Endothelial cell (in vitro differentiated cells): ENCODE results near the gene MINK1. TPM values are rescaled to one million over a fixed set of nuclear protein-coding genes. Genes with fewer than 3 reads are reported as not detected.

Source experiments
- DNase-seq: peaks from one replicate; pipeline ENCODE4 v3.0.0; 2021; ENCODE audit warnings: low spot score
- H3K27ac Mint-ChIP-seq: one replicate; pipeline ENCODE4 v1.8.0; 2021; ENCODE audit warnings: mixed read lengths, inconsistent platforms; ENCODE audit not compliant: unreplicated experiment
- H3K27me3 Mint-ChIP-seq: one replicate; pipeline ENCODE4 v1.8.0; 2021; ENCODE audit warnings: mild to moderate bottlenecking, moderate library complexity, mixed read lengths, inconsistent platforms; ENCODE audit not compliant: unreplicated experiment
- H3K36me3 Mint-ChIP-seq: one replicate; pipeline ENCODE4 v1.8.0; 2021; ENCODE audit warnings: mild to moderate bottlenecking, low read depth, mixed read lengths, inconsistent platforms; ENCODE audit not compliant: unreplicated experiment
- H3K4me1 Mint-ChIP-seq: one replicate; pipeline ENCODE4 v1.8.0; 2021; ENCODE audit warnings: mild to moderate bottlenecking, mixed read lengths, inconsistent platforms; ENCODE audit not compliant: unreplicated experiment
- H3K4me3 Mint-ChIP-seq: one replicate; pipeline ENCODE4 v1.8.0; 2021; ENCODE audit warnings: mild to moderate bottlenecking, mixed read lengths, inconsistent platforms; ENCODE audit not compliant: unreplicated experiment
- H3K9me3 Mint-ChIP-seq: one replicate; pipeline ENCODE4 v1.8.0; 2021; ENCODE audit warnings: mixed read lengths, inconsistent platforms; ENCODE audit not compliant: unreplicated experiment
- total RNA-seq: library from RNA; stranded (reverse); fragmentation: NEBNext Ultra II Directional; extraction: Animal tissue kit (Norgen Biotek cat#: 25700); gene quantifications from one replicate; pipeline ENCODE4 v1.2.1, GENCODE V29; 2021; ENCODE audit not compliant: unreplicated experiment
- TF ChIP-seq, protein P1 (sequence below): fragments of 200-600 bp; sonication (generic); IDR thresholded peaks from one replicate; pipeline ENCODE4 v1.5.0; 2021; ENCODE audit warnings: antibody characterized with exemption; ENCODE audit not compliant: unreplicated experiment

Gene MINK1
- total RNA-seq, 1 donor from 2014 or later: 176 TPM

DNA sequence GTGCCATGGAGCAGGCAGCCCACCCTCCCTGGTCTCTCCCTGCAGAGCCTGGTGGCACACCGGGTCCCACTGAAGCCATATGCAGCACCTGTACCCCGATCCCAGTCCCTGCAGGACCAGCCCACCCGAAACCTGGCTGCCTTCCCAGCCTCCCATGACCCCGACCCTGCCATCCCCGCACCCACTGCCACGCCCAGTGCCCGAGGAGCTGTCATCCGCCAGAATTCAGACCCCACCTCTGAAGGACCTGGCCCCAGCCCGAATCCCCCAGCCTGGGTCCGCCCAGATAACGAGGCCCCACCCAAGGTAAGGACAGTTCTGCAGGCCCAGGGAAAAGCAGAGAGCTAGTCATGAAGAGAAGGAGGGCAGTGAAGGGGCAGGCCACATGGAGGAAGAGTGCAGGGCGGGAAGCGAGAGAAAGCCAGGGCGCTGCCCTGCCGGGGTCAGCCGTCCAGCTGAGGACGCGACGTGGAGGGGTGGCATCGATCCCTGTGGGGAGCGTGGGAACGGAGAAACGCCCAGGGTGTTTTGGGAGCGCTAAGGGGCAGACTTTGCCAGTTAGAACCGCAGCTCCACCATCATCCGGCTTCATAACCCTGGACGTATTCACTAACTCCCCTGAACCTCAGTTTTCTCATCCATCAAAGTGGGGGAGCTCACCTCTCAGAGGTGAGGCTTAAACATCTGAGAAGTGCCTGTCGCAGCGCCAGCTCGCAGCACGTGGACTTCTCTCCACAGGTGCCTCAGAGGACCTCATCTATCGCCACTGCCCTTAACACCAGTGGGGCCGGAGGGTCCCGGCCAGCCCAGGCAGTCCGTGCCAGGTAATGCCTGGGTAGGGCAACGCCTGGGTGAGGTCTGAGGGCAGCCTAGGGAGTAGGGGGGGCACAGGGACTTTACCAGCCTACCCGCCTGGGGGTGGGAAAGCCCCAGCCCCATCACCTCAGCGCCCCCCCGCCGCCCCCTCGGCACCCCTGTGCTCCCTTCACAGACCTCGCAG, 58.6 kb downstream of the MINK1 start:
- TF ChIP-seq, protein P1, sequence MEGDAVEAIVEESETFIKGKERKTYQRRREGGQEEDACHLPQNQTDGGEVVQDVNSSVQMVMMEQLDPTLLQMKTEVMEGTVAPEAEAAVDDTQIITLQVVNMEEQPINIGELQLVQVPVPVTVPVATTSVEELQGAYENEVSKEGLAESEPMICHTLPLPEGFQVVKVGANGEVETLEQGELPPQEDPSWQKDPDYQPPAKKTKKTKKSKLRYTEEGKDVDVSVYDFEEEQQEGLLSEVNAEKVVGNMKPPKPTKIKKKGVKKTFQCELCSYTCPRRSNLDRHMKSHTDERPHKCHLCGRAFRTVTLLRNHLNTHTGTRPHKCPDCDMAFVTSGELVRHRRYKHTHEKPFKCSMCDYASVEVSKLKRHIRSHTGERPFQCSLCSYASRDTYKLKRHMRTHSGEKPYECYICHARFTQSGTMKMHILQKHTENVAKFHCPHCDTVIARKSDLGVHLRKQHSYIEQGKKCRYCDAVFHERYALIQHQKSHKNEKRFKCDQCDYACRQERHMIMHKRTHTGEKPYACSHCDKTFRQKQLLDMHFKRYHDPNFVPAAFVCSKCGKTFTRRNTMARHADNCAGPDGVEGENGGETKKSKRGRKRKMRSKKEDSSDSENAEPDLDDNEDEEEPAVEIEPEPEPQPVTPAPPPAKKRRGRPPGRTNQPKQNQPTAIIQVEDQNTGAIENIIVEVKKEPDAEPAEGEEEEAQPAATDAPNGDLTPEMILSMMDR: no peak
- H3K9me3 Mint-ChIP-seq: no peaks in the 10 kb centered on the region

DNA sequence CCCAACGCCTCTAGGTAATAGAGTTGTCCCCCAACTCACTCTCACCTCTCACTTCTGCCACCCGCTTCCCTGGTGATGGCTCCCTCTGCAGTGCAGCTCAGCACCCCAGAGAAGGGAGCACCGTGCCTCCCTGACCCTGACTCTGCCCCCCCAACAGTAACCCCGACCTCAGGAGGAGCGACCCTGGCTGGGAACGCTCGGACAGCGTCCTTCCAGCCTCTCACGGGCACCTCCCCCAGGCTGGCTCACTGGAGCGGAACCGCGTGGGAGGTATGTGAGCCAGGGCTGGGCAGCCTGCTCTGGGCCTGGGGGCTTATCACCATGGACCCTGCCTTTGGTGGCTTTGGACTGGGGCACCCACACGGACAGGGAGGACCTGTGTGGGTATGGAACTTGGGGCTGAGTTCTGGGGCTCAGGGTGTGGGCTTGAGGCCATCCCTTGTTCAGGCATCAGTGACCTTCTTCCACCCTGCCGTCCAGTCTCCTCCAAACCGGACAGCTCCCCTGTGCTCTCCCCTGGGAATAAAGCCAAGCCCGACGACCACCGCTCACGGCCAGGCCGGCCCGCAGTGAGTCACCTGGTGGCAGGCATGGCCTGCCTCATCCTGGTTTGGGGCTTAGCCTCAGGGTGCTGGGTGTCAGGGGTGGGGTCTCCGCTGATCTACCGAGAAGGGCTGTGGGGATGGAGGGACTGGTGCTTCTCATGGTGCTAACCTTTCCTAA, 59.5 kb downstream of the MINK1 start:
- no peak overlapping the region for H3K27ac Mint-ChIP-seq
- no peak for DNase-seq
- H3K36me3 Mint-ChIP-seq: peaks cover 24% of the 10 kb centered on the region
- peaks cover 16% of the 10 kb centered on the region for H3K27me3 Mint-ChIP-seq
- H3K4me1 Mint-ChIP-seq: peaks cover 3% of the 10 kb centered on the region
- TF ChIP-seq, protein P1: no peak
- H3K4me3 Mint-ChIP-seq: no peak overlapping the region
- no peaks in the 10 kb centered on the region for H3K9me3 Mint-ChIP-seq

More for the DNA sequence above, 58.6 kb downstream of the MINK1 start:
- H3K4me3 Mint-ChIP-seq: no peak overlapping the region
- peaks cover 27% of the 10 kb centered on the region for H3K36me3 Mint-ChIP-seq
- DNase-seq: no peak
- H3K27ac Mint-ChIP-seq: no peak overlapping the region
- H3K4me1 Mint-ChIP-seq: no peaks in the 10 kb centered on the region
- peaks cover 12% of the 10 kb centered on the region for H3K27me3 Mint-ChIP-seq

DNA sequence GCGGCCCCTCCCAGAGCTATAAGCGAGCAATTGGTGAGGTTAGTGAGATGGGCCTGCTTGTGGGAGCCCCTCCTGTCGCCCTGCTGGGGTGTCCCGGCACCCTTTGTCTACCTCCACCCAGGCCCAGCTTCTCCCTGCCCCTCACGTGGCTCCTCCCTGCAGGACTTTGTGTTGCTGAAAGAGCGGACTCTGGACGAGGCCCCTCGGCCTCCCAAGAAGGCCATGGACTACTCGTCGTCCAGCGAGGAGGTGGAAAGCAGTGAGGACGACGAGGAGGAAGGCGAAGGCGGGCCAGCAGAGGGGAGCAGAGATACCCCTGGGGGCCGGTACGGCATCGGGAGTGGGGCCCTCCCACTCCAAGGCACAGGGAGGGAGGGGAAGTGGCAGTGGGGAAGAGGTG, 60.1 kb downstream of the MINK1 start:
- TF ChIP-seq, protein P1: no peak
- Mint-ChIP-seq H3K27me3 (peaks cover 16% of the 10 kb centered on the region), H3K36me3 (peaks cover 27% of the 10 kb centered on the region), H3K27ac (no peak overlapping the region), H3K9me3 (no peaks in the 10 kb centered on the region), H3K4me1 (peaks cover 6% of the 10 kb centered on the region), H3K4me3 (no peak overlapping the region)
- DNase-seq: no peak

DNA sequence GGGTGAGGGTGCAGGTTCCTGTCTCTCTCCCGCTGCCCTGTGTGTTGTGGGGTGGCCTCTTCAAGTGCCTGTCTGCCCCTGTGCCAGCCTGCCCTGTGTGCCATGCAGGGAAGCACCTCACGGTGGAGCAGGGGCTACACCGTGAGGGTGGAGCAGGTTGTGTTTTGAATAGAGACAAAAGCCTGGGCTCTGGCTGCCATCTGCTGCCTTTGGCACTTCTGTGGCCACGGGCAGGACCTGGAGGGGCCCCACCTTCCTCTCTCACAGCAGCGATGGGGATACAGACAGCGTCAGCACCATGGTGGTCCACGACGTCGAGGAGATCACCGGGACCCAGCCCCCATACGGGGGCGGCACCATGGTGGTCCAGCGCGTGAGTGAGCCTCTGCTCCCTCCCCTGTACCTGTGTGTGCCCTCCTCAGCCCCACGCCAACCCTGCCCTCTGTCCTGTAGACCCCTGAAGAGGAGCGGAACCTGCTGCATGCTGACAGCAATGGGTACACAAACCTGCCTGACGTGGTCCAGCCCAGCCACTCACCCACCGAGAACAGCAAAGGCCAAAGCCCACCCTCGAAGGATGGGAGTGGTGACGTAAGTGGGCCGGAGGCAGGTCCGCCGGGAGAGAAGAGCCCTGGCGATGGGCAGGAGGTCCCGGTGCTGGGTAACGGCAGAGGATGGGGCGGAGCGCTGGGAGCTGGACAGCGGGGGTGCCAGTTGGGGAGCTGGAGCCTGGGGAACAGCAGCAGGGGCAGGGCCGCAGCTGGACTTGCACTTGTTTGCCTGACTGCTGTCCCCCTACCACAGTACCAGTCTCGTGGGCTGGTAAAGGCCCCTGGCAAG, 60.8 kb downstream of the MINK1 start:
- TF ChIP-seq, protein P1: no peak
- Mint-ChIP-seq H3K4me3 (no peak overlapping the region), H3K9me3 (no peaks in the 10 kb centered on the region), H3K36me3 (peaks cover 30% of the 10 kb centered on the region), H3K27me3 (peaks cover 19% of the 10 kb centered on the region), H3K4me1 (peaks cover 10% of the 10 kb centered on the region), H3K27ac (no peak overlapping the region)
- no peak for DNase-seq
